ENCODE measurements around the gene SLC37A1.
A peak's percentile ranks its signal among the peaks of the same experiment; 100 is the strongest.

The SLC37A1 gene

GRCh38 chr21:42513985-42514882, 582 bp downstream of the SLC37A1 start:
- H3K9me2 ChIP-seq (replicated peaks; ENCODE audit: insufficient read depth, low read length) = no peaks in the 10 kb centered on the region
- no peaks in the 10 kb centered on the region for H3K27me3 ChIP-seq (ENCODE audit: low read length)
- peaks cover 13% of the 10 kb centered on the region for H3F3A ChIP-seq (ENCODE audit: insufficient read depth)
- no peaks in the 10 kb centered on the region for H3K36me3 ChIP-seq (ENCODE audit: low read length)
- no peaks in the 10 kb centered on the region for H3K9me3 ChIP-seq (ENCODE audit: insufficient read depth, low read length)
- peak overlapping the region; percentile 94 for H3K4me3 ChIP-seq (ENCODE audit: insufficient read depth, low read length, poor library complexity, severe bottlenecking)
- no peak for TF ChIP-seq EZH2phosphoT487 (conservative IDR thresholded peaks at IDR 0.05; ENCODE audit: low read length)
- no peak for TF ChIP-seq CTCF (IDR thresholded peaks at IDR 0.05; ENCODE audit: insufficient read depth, low read length, poor library complexity, severe bottlenecking)
- H3K27ac ChIP-seq (ENCODE audit: low read depth, low read length) = peak overlapping the region; percentile 68
- H2AFZ ChIP-seq (ENCODE audit: low read depth, low read length, severe bottlenecking) = peak overlapping the region; percentile 78
- peaks cover 19% of the 10 kb centered on the region; the same call in 1 of the 2 replicates for H3K79me2 ChIP-seq (ENCODE audit: insufficient read depth, low read length)
- H3K4me2 ChIP-seq (ENCODE audit: low read depth, low read length, poor library complexity, severe bottlenecking) = peak overlapping the region; percentile 93
- peak overlapping the region; percentile 94 for H3K9ac ChIP-seq (ENCODE audit: low read length)
- H4K20me1 ChIP-seq (ENCODE audit: low read depth, low read length) = no peaks in the 10 kb centered on the region

- Histone ChIP-seq H3K27ac (ENCODE audit: low read depth, low read length) (peak overlapping the region; percentile 68), H3K9ac (ENCODE audit: low read length) (peak overlapping the region; percentile 94), H4K20me1 (ENCODE audit: low read depth, low read length) (no peaks in the 10 kb centered on the region), H3K36me3 (ENCODE audit: low read length) (0 out of 2 replicates have a peak, but pooled peaks cover under 1% of the 10 kb centered on the region), H3K9me2 (replicated peaks; ENCODE audit: insufficient read depth, low read length) (no peaks in the 10 kb centered on the region), H3K79me2 (ENCODE audit: insufficient read depth, low read length) (peaks cover 19% of the 10 kb centered on the region; the same call in 1 of the 2 replicates), H3K9me3 (ENCODE audit: insufficient read depth, low read length) (no peaks in the 10 kb centered on the region), H2AFZ (ENCODE audit: low read depth, low read length, severe bottlenecking) (no peak overlapping the region), H3F3A (ENCODE audit: insufficient read depth) (peaks cover 13% of the 10 kb centered on the region), H3K4me2 (ENCODE audit: low read depth, low read length, poor library complexity, severe bottlenecking) (peak overlapping the region; percentile 93), H3K27me3 (ENCODE audit: low read length) (no peaks in the 10 kb centered on the region), H3K4me3 (ENCODE audit: insufficient read depth, low read length, poor library complexity, severe bottlenecking) (peak overlapping the region; percentile 94)
- TF ChIP-seq EZH2phosphoT487 (conservative IDR thresholded peaks at IDR 0.05; ENCODE audit: low read length) = no peak
- TF ChIP-seq CTCF (IDR thresholded peaks at IDR 0.05; ENCODE audit: insufficient read depth, low read length, poor library complexity, severe bottlenecking) = no peak
Observed at GRCh38 chr21:42514883-42515228, 1.2 kb downstream of the SLC37A1 start.

- peak overlapping the region; percentile 94 for H3K9ac ChIP-seq (ENCODE audit: low read length)
- H3K4me3 ChIP-seq (ENCODE audit: insufficient read depth, low read length, poor library complexity, severe bottlenecking) = peak overlapping the region; percentile 94
- H3K79me2 ChIP-seq (ENCODE audit: insufficient read depth, low read length) = peaks cover 19% of the 10 kb centered on the region; the same call in 1 of the 2 replicates
- H3F3A ChIP-seq (ENCODE audit: insufficient read depth) = peaks cover 13% of the 10 kb centered on the region
- H3K4me2 ChIP-seq (ENCODE audit: low read depth, low read length, poor library complexity, severe bottlenecking) = peak overlapping the region; percentile 93
- H3K9me2 ChIP-seq (replicated peaks; ENCODE audit: insufficient read depth, low read length) = no peaks in the 10 kb centered on the region
- H4K20me1 ChIP-seq (ENCODE audit: low read depth, low read length) = no peaks in the 10 kb centered on the region
- H3K27me3 ChIP-seq (ENCODE audit: low read length) = no peaks in the 10 kb centered on the region
- H2AFZ ChIP-seq (ENCODE audit: low read depth, low read length, severe bottlenecking) = no peak overlapping the region
- H3K9me3 ChIP-seq (ENCODE audit: insufficient read depth, low read length) = no peaks in the 10 kb centered on the region
- 0 out of 2 replicates have a peak, but pooled peaks cover 3% of the 10 kb centered on the region for H3K36me3 ChIP-seq (ENCODE audit: low read length)
- TF ChIP-seq CTCF (IDR thresholded peaks at IDR 0.05; ENCODE audit: insufficient read depth, low read length, poor library complexity, severe bottlenecking) (no peak), EZH2phosphoT487 (conservative IDR thresholded peaks at IDR 0.05; ENCODE audit: low read length) (no peak)
- no peak overlapping the region; the same call in 1 of the 2 replicates for H3K27ac ChIP-seq (ENCODE audit: low read depth, low read length)
Observed at GRCh38 chr21:42515708-42516502, 2.3 kb downstream of the SLC37A1 start.
